Cerebellar nuclear complex (tissue), 1 donor: ENCODE data around the gene AMBRA1.
A peak's percentile ranks its signal among the peaks of the same experiment; 100 is the strongest.

Experiments
- DNase-seq, 2 experiments: peaks; one replicate each; lab custom pipeline; 2025; lab: John Stamatoyannopoulos, UW

The AMBRA1 gene

GRCh38 chr11:46593550-46594373, at the start of gene AMBRA1:
AMBRA1 (minus strand) TSS chr11:46594023; CDS start chr11:46548380, 45,643 bp downstream.
- peak; percentile 13 to 67 for DNase-seq

- DNase-seq: no peak
Measured at GRCh38 chr11:46643531-46643930, 49.7 kb upstream of the AMBRA1 start.

GRCh38 chr11:46642627-46643335, 49.0 kb upstream of the AMBRA1 start:
- no peak for DNase-seq

- no peak for DNase-seq
Measured at GRCh38 chr11:46641639-46642038, 47.8 kb upstream of the AMBRA1 start.

GRCh38 chr11:46640036-46640788, 46.4 kb upstream of the AMBRA1 start:
- no peak for DNase-seq

- DNase-seq: no peak
Measured at GRCh38 chr11:46639197-46639839, 45.5 kb upstream of the AMBRA1 start.

GRCh38 chr11:46637546-46637945, 43.7 kb upstream of the AMBRA1 start:
- no peak for DNase-seq

GRCh38 chr11:46635557-46636139, 41.8 kb upstream of the AMBRA1 start:
- DNase-seq: no peak

GRCh38 chr11:46633291-46634217, 39.7 kb upstream of the AMBRA1 start:
- no peak for DNase-seq

GRCh38 chr11:46632502-46632901, 38.7 kb upstream of the AMBRA1 start:
- DNase-seq: no peak

GRCh38 chr11:46631676-46632075, 37.9 kb upstream of the AMBRA1 start:
- no peak for DNase-seq

GRCh38 chr11:46630237-46630636, 36.4 kb upstream of the AMBRA1 start:
- DNase-seq: no peak

GRCh38 chr11:46628961-46629360, 35.1 kb upstream of the AMBRA1 start:
- no peak for DNase-seq

- DNase-seq: no peak
Measured at GRCh38 chr11:46625406-46625805, 31.6 kb upstream of the AMBRA1 start.

- no peak for DNase-seq
Measured at GRCh38 chr11:46618837-46619236, 25.0 kb upstream of the AMBRA1 start.

GRCh38 chr11:46617972-46618314, 24.1 kb upstream of the AMBRA1 start:
- DNase-seq: no peak

- DNase-seq: peak in 1 of 2 experiments; percentile 32
Measured at GRCh38 chr11:46617134-46617971, 23.5 kb upstream of the AMBRA1 start, which contains the start of the genes ATG13 and HARBI1. ATG13 (plus strand) TSS chr11:46617553; CDS start chr11:46644292, 26,739 bp downstream. HARBI1 (minus strand) TSS chr11:46617227; CDS start chr11:46616237, 990 bp downstream.

GRCh38 chr11:46616551-46617133, 22.8 kb upstream of the AMBRA1 start:
- no peak for DNase-seq

GRCh38 chr11:46615756-46616155, 21.9 kb upstream of the AMBRA1 start:
- DNase-seq: no peak
